ENCODE data around the gene MGA. TPM values are rescaled to one million over a fixed set of nuclear protein-coding genes. Genes with fewer than 3 reads are reported as not detected.

The MGA gene
- total RNA-seq, 1 donor from 2014 or later = 29.6 TPM

DNA sequence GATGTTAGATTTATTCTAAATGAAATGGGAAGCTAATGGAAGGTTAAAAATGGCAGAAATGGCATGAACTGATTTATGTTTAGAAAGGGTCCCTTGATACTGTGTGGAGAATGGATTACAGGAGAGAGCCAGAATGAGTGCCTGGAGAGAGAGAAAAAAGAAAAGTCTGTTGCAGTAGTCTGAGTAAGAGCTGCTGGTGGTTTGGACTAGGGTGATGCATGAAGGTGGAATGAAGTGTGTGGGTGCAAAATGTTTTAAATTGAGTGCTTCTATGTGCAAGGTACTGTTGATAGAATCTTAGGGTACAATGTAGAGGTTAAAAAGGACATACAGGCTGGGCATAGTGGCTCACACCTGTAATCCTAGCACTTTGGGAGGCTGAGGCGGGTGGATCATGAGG lies 11.4 kb upstream of the MGA start:
- Histone ChIP-seq H3K27me3 (ENCODE audit: low read depth) (no peaks in the 10 kb centered on the region), H3K4me3 (no peak overlapping the region), H3K27ac (replicated peaks) (no peak overlapping the region), H3K36me3 (no peaks in the 10 kb centered on the region), H3K4me1 (no peaks in the 10 kb centered on the region), H3K9me3 (replicated peaks) (peaks cover 12% of the 10 kb centered on the region)
- no peak for DNase-seq
- no peak for TF ChIP-seq CTCF (IDR thresholded peaks at IDR 0.05; ENCODE audit: borderline replicate concordance)
- intact Hi-C loops (cut with micrococcal nuclease) = no loop called here

- Histone ChIP-seq H3K4me3 (no peak overlapping the region), H3K4me1 (no peaks in the 10 kb centered on the region), H3K36me3 (no peaks in the 10 kb centered on the region), H3K27me3 (ENCODE audit: low read depth) (no peaks in the 10 kb centered on the region), H3K27ac (replicated peaks) (no peak overlapping the region), H3K9me3 (replicated peaks) (peaks cover 12% of the 10 kb centered on the region)
- intact Hi-C loops (cut with micrococcal nuclease) = no loop called here
- DNase-seq = no peak
- no peak for TF ChIP-seq CTCF (IDR thresholded peaks at IDR 0.05; ENCODE audit: borderline replicate concordance)
Observed at GRCh38 chr15:41650806-41651205, 9.4 kb upstream of the MGA start.

- no peak for DNase-seq
- intact Hi-C loops (cut with micrococcal nuclease) = no loop called here
- Histone ChIP-seq H3K27ac (replicated peaks) (no peak overlapping the region), H3K36me3 (no peaks in the 10 kb centered on the region), H3K4me1 (no peaks in the 10 kb centered on the region), H3K27me3 (ENCODE audit: low read depth) (no peaks in the 10 kb centered on the region), H3K9me3 (replicated peaks) (peaks cover 12% of the 10 kb centered on the region), H3K4me3 (no peak overlapping the region)
- no peak for TF ChIP-seq CTCF (IDR thresholded peaks at IDR 0.05; ENCODE audit: borderline replicate concordance)
Observed at GRCh38 chr15:41651373-41651772, 8.8 kb upstream of the MGA start.

DNA sequence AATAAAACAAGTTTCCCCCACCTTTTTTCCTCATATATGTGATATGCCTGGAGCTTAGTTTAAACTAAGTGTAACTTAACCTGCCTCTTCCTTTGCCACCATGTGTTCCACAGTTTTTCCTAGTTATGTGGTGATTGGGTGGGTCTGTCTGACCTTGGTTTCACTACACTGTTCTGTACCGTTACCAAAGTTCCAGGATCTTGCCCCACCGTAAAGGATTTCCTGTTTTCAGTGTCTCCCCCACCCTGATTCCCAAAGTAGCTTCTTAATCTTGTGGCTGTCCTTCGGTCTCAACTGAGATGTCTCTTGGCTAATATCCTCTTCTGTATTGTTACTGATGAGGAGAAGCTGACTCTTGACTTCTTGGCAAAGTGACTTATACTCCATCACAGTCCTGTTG lies 6.4 kb upstream of the MGA start:
- Histone ChIP-seq H3K4me3 (no peak overlapping the region), H3K9me3 (replicated peaks) (peaks cover 12% of the 10 kb centered on the region), H3K27ac (replicated peaks) (no peak overlapping the region), H3K27me3 (ENCODE audit: low read depth) (no peaks in the 10 kb centered on the region), H3K36me3 (no peaks in the 10 kb centered on the region), H3K4me1 (no peaks in the 10 kb centered on the region)
- no peak for TF ChIP-seq CTCF (IDR thresholded peaks at IDR 0.05; ENCODE audit: borderline replicate concordance)
- no peak for DNase-seq
- intact Hi-C loops (cut with micrococcal nuclease) = no loop called here

DNA sequence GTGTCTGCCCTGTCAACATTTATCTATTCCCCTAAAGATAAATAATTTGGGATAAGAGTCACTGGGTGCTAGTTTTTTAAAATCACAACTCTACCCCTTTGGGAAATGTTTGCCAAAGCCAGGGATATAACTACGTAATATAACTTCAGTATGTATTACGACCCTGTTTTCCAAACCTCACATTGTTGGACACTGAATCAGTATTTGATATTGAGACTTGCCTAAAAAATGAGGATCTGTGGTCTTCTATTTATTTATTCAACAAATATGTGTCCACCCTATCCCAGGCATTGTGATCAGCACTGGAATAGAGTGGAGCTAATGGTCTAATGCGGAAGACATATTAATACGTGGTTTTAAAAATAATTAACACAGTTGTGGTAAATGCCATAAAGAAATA lies 4.5 kb upstream of the MGA start:
- H3K27me3 ChIP-seq (ENCODE audit: low read depth) = no peaks in the 10 kb centered on the region
- H3K36me3 ChIP-seq = no peaks in the 10 kb centered on the region
- intact Hi-C loops (cut with micrococcal nuclease) = no loop called here
- peaks cover 14% of the 10 kb centered on the region for H3K4me1 ChIP-seq
- no peak for TF ChIP-seq CTCF (IDR thresholded peaks at IDR 0.05; ENCODE audit: borderline replicate concordance)
- no peak overlapping the region for H3K4me3 ChIP-seq
- peaks cover 7% of the 10 kb centered on the region for H3K9me3 ChIP-seq (replicated peaks)
- DNase-seq = no peak
- no peak overlapping the region for H3K27ac ChIP-seq (replicated peaks)

DNA sequence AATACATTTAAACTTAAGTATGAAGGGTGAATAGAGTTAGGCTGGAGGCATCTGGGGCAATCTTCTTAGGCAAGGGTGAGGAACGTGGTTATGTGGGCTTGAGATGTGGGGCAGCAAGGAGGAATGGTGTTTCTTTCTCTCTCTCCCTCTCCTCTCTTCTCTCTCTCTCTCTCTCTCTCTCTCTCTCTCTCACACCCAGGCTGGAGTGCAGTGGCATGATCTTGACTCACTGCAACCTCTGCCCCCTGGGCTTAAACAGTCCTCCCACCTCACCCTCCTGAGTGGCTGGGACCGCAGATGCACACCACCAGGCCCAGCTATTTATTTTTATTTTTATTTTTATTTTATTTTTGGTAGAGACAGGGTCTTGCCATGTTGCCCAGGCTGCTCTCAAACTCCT lies 4.0 kb upstream of the MGA start:
- DNase-seq = no peak
- Histone ChIP-seq H3K9me3 (replicated peaks) (peaks cover 2% of the 10 kb centered on the region), H3K27me3 (ENCODE audit: low read depth) (no peaks in the 10 kb centered on the region), H3K4me3 (no peak overlapping the region), H3K36me3 (no peaks in the 10 kb centered on the region), H3K4me1 (peaks cover 19% of the 10 kb centered on the region), H3K27ac (replicated peaks) (no peak overlapping the region)
- intact Hi-C loops (cut with micrococcal nuclease) = no loop called here
- no peak for TF ChIP-seq CTCF (IDR thresholded peaks at IDR 0.05; ENCODE audit: borderline replicate concordance)
